Pancreas (tissue), 10 donors: ENCODE results near the gene CNTROB. TPM values are rescaled to one million over a fixed set of nuclear protein-coding genes. Genes with fewer than 3 reads are reported as not detected.

Experiments
- ATAC-seq, 4 donors: fragments of 200-7000 bp; cut with Tn5 transposase; one replicate each; pipeline versions ENCODE4 v1.8.0 to v1.9.1; 2020; ENCODE audit warnings: mild to moderate bottlenecking in 4 of 4, moderate library complexity in 4 of 4
- DNase-seq, 6 donors: peaks; one replicate each; pipeline ENCODE4 v3.0.0-alpha.2; 2020
- FAIRE-seq: peaks from 2 replicates; lab custom pipeline; 2012; peaks lifted over from hg19 to GRCh38; lab: Jason Lieb, UNC
- H3K27ac ChIP-seq, 4 donors: fragments of 200-600 bp; sonication (generic); 1 replicate in 3 of 4; 2 replicates in 1 of 4; pipeline versions ENCODE4 v1.5.0 to v1.8.0; 2020
- H3K27me3 ChIP-seq, 4 donors: fragments of 200-600 bp; one replicate each; pipeline ENCODE4 v1.8.0; 2021
- H3K36me3 ChIP-seq, 3 donors: fragments of 200-600 bp; sonication (generic) in 1 of 3; one replicate each; pipeline versions ENCODE4 v1.5.0 to v1.8.0; 2020 to 2021
- H3K4me1 ChIP-seq, 3 donors: fragments of 200-600 bp; one replicate each; pipeline ENCODE4 v1.8.0; 2021
- H3K4me3 ChIP-seq, 4 donors: fragments of 200-600 bp; sonication (generic) in 2 of 4; one replicate each; pipeline versions ENCODE4 v1.5.0 to v1.8.0; 2020 to 2021
- H3K9me3 ChIP-seq, 4 donors: fragments of 200-600 bp; one replicate each; pipeline ENCODE4 v1.8.0; 2021
- CTCF ChIP-seq, 4 donors: fragments of 200-600 bp; sonication (generic) in 3 of 4; IDR thresholded peaks; one replicate each; pipeline versions ENCODE4 v1.5.0 to v1.8.0; 2021; ENCODE audit warnings: antibody characterized with exemption in 4 of 4
- WGBS, 2 donors: extraction: QIAGEN DNeasy Blood & Tissue Kit; methylation state at CpG; one replicate each; pipeline ENCODE4 v1.1.7; 2013; 5-methylcytosine and 5-hydroxymethylcytosine counted together
- intact Hi-C, 3 donors: fragments of 100-400 bp; cut with DNase I; formaldehyde crosslinking; loops; one replicate each; pipeline versions ENCODE4 v1.11.1 to v1.14.2; 2022
- polyA plus RNA-seq, 2 donors: library from polyadenylated mRNA; stranded (reverse); fragments of 200-250 nt; gene quantifications; one replicate each; pipeline ENCODE4 v1.2.3, GENCODE V29; 2013
- total RNA-seq, 6 donors: library from RNA; stranded (reverse); fragmentation: NEBNext Ultra II Directional in 4 of 6; extraction: Animal tissue kit (Norgen Biotek cat#: 25700) in 4 of 6; gene quantifications; one replicate each; pipeline versions ENCODE4 v1.2.1 to v1.2.4, GENCODE V29; 2021 to 2023
- donor health status: healthy with polysubstance abuse.
- donor health status: DM: no; HTN: no; CAD: no; lungs with moderate emphysema.
- donor health status: DM: no; HTN: no; CAD: no.
- donor health status: control.
- donor health status: control.
- donor health status: Bipolar disorder and iron deficiency.
- donor health status: DM: yes; HTN: yes; CAD: no.
- donor health status: DM: no; HTN: no; CAD: no.
- donor health status: DM: no; HTN: no; CAD: no.
- donor health status: DM: yes; HTN: yes; CAD: no.

CNTROB gene
- total and polyA plus RNA-seq, 8 donors: 5.8 to 46.1 (median 9.9) TPM

GRCh38 chr17:7930841-7931631 is 970 bp upstream of the CNTROB start:
- H3K4me3 ChIP-seq: peak overlapping the region; percentile 56 to 90 (median 70)
- no peaks in the 10 kb centered on the region for H3K27me3 ChIP-seq
- no peak for FAIRE-seq
- no peaks in the 10 kb centered on the region for H3K9me3 ChIP-seq
- WGBS, 2 donors: 40% methylated on average over 20 of the region's 20 CpGs
- intact Hi-C loops: no loop called here
- ATAC-seq: no peak
- H3K4me1 ChIP-seq: peaks cover 0 to 13% (median 11%) of the 10 kb centered on the region in 3 donors
- no peak for TF ChIP-seq CTCF (IDR thresholded peaks at IDR 0.05)
- DNase-seq: no peak
- H3K27ac ChIP-seq: peak overlapping the region in 3 of 4 donors; percentile 23 to 71 (median 68)
- no peaks in the 10 kb centered on the region for H3K36me3 ChIP-seq

- peak overlapping the region; percentile 56 to 90 (median 70) for H3K4me3 ChIP-seq
- H3K36me3 ChIP-seq: peaks cover 0 to 7% (median 0%) of the 10 kb centered on the region in 3 donors
- FAIRE-seq (no peak), ATAC-seq (peak; percentile 14 to 49 (median 35)), DNase-seq (no peak)
- intact Hi-C loops: no loop called here
- no peaks in the 10 kb centered on the region for H3K9me3 ChIP-seq
- WGBS, 2 donors: 0% methylated on average over 17 of the region's 17 CpGs
- H3K4me1 ChIP-seq: peaks cover 0 to 13% (median 11%) of the 10 kb centered on the region in 3 donors
- TF ChIP-seq CTCF (IDR thresholded peaks at IDR 0.05): no peak
- no peaks in the 10 kb centered on the region for H3K27me3 ChIP-seq
- H3K27ac ChIP-seq: peak overlapping the region in 2 of 4 donors; percentile 26 to 38
These were observed 481 bp downstream of the CNTROB start for GRCh38 chr17:7932483-7932891.

GRCh38 chr17:7932949-7933348 is 943 bp downstream of the CNTROB start:
- TF ChIP-seq CTCF (IDR thresholded peaks at IDR 0.05): no peak
- FAIRE-seq: no peak
- peak in 3 of 4 donors; percentile 18 to 29 (median 24) for ATAC-seq
- no peaks in the 10 kb centered on the region for H3K9me3 ChIP-seq
- H3K4me3 ChIP-seq: peak overlapping the region; percentile 56 to 90 (median 70)
- no peak overlapping the region for H3K27ac ChIP-seq
- H3K27me3 ChIP-seq: no peaks in the 10 kb centered on the region
- peaks cover 0 to 7% (median 0%) of the 10 kb centered on the region in 3 donors for H3K36me3 ChIP-seq
- intact Hi-C loops: no loop called here
- WGBS, 2 donors: 9 to 10% methylated on average over 16 of the region's 16 CpGs
- DNase-seq: peak in 2 of 6 donors; percentile 32 to 45
- peaks cover 0 to 13% (median 11%) of the 10 kb centered on the region in 3 donors for H3K4me1 ChIP-seq

- no peak for DNase-seq
- no peak for FAIRE-seq
- ATAC-seq: no peak
- Histone ChIP-seq H3K4me3 (no peak overlapping the region), H3K27ac (no peak overlapping the region), H3K36me3 (peaks cover 0 to 22% (median 0%) of the 10 kb centered on the region in 3 donors), H3K9me3 (no peaks in the 10 kb centered on the region), H3K4me1 (peaks cover 0 to 13% (median 8%) of the 10 kb centered on the region in 3 donors), H3K27me3 (no peaks in the 10 kb centered on the region)
- intact Hi-C loops: no loop called here
- no peak for TF ChIP-seq CTCF (IDR thresholded peaks at IDR 0.05)
These were observed 3.9 kb downstream of the CNTROB start for GRCh38 chr17:7935859-7936258.

GRCh38 chr17:7940034-7940433 is 8.0 kb downstream of the CNTROB start:
- Histone ChIP-seq H3K9me3 (no peaks in the 10 kb centered on the region), H3K4me1 (no peaks in the 10 kb centered on the region), H3K4me3 (no peak overlapping the region), H3K27ac (no peak overlapping the region), H3K27me3 (no peaks in the 10 kb centered on the region), H3K36me3 (peaks cover 0 to 47% (median 7%) of the 10 kb centered on the region in 3 donors)
- no peak for TF ChIP-seq CTCF (IDR thresholded peaks at IDR 0.05)
- no peak for DNase-seq
- WGBS, 2 donors: 91 to 95% methylated on average over 4 of the region's 4 CpGs
- intact Hi-C loops: no loop called here
- ATAC-seq: no peak
- no peak for FAIRE-seq
